ENCODE data around the gene ZNF423.

ZNF423 gene

GRCh38 chr16:49640581-49640980 lies 215.3 kb downstream of the ZNF423 start:
- peak overlapping the region; percentile 3 for H3K27ac ChIP-seq (ENCODE audit: low read depth, low read length)
- peaks cover 33% of the 10 kb centered on the region for H3K4me1 ChIP-seq (ENCODE audit: control insufficient read depth, insufficient read depth, low read length)
- no peak overlapping the region for H3K4me3 ChIP-seq (ENCODE audit: low read depth, low read length)
- H3K9ac ChIP-seq (ENCODE audit: low read depth, low read length) = no peak overlapping the region
- H3K36me3 ChIP-seq (ENCODE audit: control insufficient read depth, insufficient read depth, low read length) = peaks cover 29% of the 10 kb centered on the region
- H3K27me3 ChIP-seq (ENCODE audit: control insufficient read depth, insufficient read depth, low read length) = no peaks in the 10 kb centered on the region
- H3K9me3 ChIP-seq (ENCODE audit: control insufficient read depth, insufficient read depth, low read length) = no peaks in the 10 kb centered on the region

- Histone ChIP-seq H3K36me3 (ENCODE audit: control insufficient read depth, insufficient read depth, low read length) (peaks cover 36% of the 10 kb centered on the region), H3K4me1 (ENCODE audit: control insufficient read depth, insufficient read depth, low read length) (peaks cover 33% of the 10 kb centered on the region), H3K9me3 (ENCODE audit: control insufficient read depth, insufficient read depth, low read length) (no peaks in the 10 kb centered on the region), H3K27me3 (ENCODE audit: control insufficient read depth, insufficient read depth, low read length) (no peaks in the 10 kb centered on the region), H3K9ac (ENCODE audit: low read depth, low read length) (no peak overlapping the region), H3K4me3 (ENCODE audit: low read depth, low read length) (no peak overlapping the region), H3K27ac (ENCODE audit: low read depth, low read length) (peak overlapping the region; percentile 79)
Measured at GRCh38 chr16:49639739-49640431, 216.0 kb downstream of the ZNF423 start.

DNA sequence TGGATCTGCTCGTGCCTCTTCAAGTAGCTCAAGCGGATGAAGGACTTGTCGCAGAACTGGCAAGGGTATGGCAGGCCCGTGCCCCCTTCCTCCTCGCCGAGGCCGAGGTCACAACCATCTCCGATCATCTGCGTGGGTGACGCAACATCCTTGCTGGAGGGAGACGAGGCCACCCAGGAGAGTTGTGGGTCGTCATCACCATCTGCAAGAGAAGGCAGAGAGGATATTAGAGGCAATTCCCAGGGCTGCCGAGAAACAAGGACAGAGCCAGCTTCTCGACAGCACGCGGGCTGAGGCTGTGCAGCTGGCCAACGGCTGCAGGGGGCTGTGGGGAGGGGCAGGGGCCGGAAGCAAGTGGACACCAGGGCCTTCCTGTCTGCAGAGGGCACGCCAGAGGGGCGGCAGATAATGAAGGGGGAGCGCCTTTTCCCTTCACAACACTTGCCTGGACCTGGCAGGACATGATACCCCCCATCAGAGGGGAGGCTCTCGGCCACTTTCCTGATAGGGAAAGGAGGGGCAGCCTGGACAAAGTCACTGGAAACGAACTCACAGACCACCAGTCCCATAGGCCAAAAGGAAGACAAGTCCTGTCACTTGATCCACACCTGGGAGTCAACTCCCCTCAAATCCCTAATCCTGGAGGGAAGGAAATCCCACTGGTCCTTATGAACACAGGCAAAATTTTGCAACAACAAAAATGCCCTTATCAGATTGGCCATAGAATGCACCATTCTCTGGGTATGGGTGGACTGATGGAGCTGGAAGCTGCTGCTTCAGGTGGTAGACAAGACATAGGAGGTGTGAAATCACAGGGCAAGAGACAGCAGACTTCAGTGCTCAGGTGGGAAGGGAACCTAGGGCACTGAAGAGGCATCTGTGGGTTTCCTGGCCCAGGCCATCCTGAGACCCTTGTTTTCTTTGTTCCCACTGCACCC lies 217.0 kb downstream of the ZNF423 start:
- H3K36me3 ChIP-seq (ENCODE audit: control insufficient read depth, insufficient read depth, low read length) = peaks cover 38% of the 10 kb centered on the region
- H3K27me3 ChIP-seq (ENCODE audit: control insufficient read depth, insufficient read depth, low read length) = no peaks in the 10 kb centered on the region
- H3K9me3 ChIP-seq (ENCODE audit: control insufficient read depth, insufficient read depth, low read length) = no peaks in the 10 kb centered on the region
- peak overlapping the region; percentile 79 for H3K27ac ChIP-seq (ENCODE audit: low read depth, low read length)
- H3K9ac ChIP-seq (ENCODE audit: low read depth, low read length) = no peak overlapping the region
- peaks cover 31% of the 10 kb centered on the region for H3K4me1 ChIP-seq (ENCODE audit: control insufficient read depth, insufficient read depth, low read length)
- no peak overlapping the region for H3K4me3 ChIP-seq (ENCODE audit: low read depth, low read length)

DNA sequence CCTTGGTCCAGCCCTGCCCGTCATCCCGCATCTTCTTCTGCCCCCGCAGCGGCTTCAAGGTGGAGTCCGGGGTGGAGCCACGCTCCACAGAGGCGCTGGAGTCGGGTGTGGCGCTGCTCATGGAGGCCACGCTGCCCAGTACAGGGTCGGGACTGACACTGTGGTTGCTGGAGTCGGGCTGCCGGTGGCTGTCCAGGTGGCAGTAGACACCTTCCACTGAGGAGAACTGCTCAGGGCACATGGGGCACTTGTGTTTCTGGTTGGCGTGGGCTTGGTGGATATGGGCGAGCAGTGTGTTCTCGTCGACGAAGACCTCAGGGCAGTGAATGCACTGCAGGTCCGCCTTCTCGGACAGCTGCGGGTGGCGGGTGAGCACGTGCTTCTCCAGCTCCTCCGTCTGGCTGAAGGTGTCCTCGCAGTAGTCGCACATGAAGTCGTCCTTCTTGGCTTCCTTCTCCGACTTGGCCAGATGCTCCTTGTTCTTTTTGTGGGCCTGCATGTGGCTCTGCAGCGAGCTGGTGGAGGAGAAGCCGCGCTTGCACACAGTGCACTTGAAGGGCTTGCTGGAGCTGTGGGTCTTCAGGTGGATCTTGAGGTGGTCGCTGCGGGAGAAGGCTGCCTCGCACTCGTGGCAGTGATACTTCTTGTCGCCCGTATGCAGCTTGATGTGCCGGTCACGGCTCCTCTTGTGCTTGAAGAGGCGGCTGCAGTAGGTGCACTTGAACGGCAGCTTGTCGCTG lies 217.8 kb downstream of the ZNF423 start:
- Histone ChIP-seq H3K36me3 (ENCODE audit: control insufficient read depth, insufficient read depth, low read length) (peaks cover 38% of the 10 kb centered on the region), H3K27me3 (ENCODE audit: control insufficient read depth, insufficient read depth, low read length) (no peaks in the 10 kb centered on the region), H3K4me1 (ENCODE audit: control insufficient read depth, insufficient read depth, low read length) (peaks cover 29% of the 10 kb centered on the region), H3K9ac (ENCODE audit: low read depth, low read length) (no peak overlapping the region), H3K27ac (ENCODE audit: low read depth, low read length) (no peak overlapping the region), H3K4me3 (ENCODE audit: low read depth, low read length) (no peak overlapping the region), H3K9me3 (ENCODE audit: control insufficient read depth, insufficient read depth, low read length) (no peaks in the 10 kb centered on the region)

- H3K9ac ChIP-seq (ENCODE audit: low read depth, low read length) = no peak overlapping the region
- no peaks in the 10 kb centered on the region for H3K9me3 ChIP-seq (ENCODE audit: control insufficient read depth, insufficient read depth, low read length)
- no peak overlapping the region for H3K4me3 ChIP-seq (ENCODE audit: low read depth, low read length)
- H3K27ac ChIP-seq (ENCODE audit: low read depth, low read length) = no peak overlapping the region
- no peaks in the 10 kb centered on the region for H3K27me3 ChIP-seq (ENCODE audit: control insufficient read depth, insufficient read depth, low read length)
- H3K36me3 ChIP-seq (ENCODE audit: control insufficient read depth, insufficient read depth, low read length) = peaks cover 38% of the 10 kb centered on the region
- peaks cover 29% of the 10 kb centered on the region for H3K4me1 ChIP-seq (ENCODE audit: control insufficient read depth, insufficient read depth, low read length)
Measured at GRCh38 chr16:49637511-49637910, 218.4 kb downstream of the ZNF423 start.

- H3K4me1 ChIP-seq (ENCODE audit: control insufficient read depth, insufficient read depth, low read length) = peaks cover 20% of the 10 kb centered on the region
- no peak overlapping the region for H3K9ac ChIP-seq (ENCODE audit: low read depth, low read length)
- no peak overlapping the region for H3K27ac ChIP-seq (ENCODE audit: low read depth, low read length)
- H3K27me3 ChIP-seq (ENCODE audit: control insufficient read depth, insufficient read depth, low read length) = no peaks in the 10 kb centered on the region
- no peak overlapping the region for H3K4me3 ChIP-seq (ENCODE audit: low read depth, low read length)
- peaks cover 38% of the 10 kb centered on the region for H3K36me3 ChIP-seq (ENCODE audit: control insufficient read depth, insufficient read depth, low read length)
- H3K9me3 ChIP-seq (ENCODE audit: control insufficient read depth, insufficient read depth, low read length) = no peaks in the 10 kb centered on the region
Measured at GRCh38 chr16:49636608-49637007, 219.3 kb downstream of the ZNF423 start.

DNA sequence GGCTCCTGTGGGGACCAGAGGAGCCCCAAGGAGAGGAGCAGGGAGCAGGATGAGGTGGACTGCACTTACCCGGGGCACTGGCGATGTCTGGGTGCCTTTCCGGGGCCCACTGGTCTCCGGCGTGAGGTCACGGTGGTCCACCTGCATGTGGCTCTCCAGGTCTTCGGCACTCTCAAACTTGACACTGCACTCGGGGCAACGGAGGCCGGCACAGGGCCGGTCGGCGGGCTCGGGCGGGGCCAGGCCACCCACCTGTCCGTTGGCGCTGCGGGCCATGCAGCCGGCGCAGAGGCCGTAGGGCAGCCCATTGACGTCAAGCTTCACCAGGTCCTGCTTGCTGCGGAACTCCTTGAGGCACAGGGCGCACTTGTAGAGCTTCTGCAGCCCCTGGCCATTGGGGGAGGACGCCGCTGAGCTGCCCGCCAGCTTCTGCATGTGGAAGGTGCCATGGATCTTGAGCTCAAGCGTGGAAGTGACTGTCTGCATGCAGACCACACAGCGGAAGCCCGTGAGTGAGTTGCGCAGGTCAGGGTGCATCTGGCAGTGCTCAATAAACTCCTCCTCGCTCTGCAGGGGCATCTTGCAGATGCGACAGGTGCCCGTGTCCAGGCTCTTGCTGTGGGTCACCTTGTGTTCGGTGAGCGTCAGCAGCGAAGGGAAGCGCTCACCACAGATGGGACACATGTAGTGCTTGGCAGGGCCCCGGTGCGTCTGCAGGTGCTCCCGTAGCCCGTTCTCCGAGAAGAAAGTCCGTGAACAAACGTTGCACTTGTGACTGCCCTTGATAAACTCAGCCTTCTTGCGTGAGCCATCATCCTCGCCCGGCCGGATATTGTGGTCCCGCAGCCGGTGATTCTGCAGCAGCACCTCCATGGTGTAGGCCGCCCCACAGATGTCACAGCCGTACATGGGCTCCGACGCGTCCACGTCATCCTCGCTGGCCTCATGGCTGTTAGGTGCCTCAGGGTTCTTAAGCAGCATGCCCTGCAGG lies 220.0 kb downstream of the ZNF423 start:
- H3K9ac ChIP-seq (ENCODE audit: low read depth, low read length) = no peak overlapping the region
- H3K36me3 ChIP-seq (ENCODE audit: control insufficient read depth, insufficient read depth, low read length) = peaks cover 38% of the 10 kb centered on the region
- H3K4me3 ChIP-seq (ENCODE audit: low read depth, low read length) = no peak overlapping the region
- peaks cover 17% of the 10 kb centered on the region for H3K4me1 ChIP-seq (ENCODE audit: control insufficient read depth, insufficient read depth, low read length)
- no peaks in the 10 kb centered on the region for H3K27me3 ChIP-seq (ENCODE audit: control insufficient read depth, insufficient read depth, low read length)
- no peak overlapping the region for H3K27ac ChIP-seq (ENCODE audit: low read depth, low read length)
- H3K9me3 ChIP-seq (ENCODE audit: control insufficient read depth, insufficient read depth, low read length) = no peaks in the 10 kb centered on the region

GRCh38 chr16:49635009-49635350 lies 220.9 kb downstream of the ZNF423 start:
- H3K4me3 ChIP-seq (ENCODE audit: low read depth, low read length) = no peak overlapping the region

DNA sequence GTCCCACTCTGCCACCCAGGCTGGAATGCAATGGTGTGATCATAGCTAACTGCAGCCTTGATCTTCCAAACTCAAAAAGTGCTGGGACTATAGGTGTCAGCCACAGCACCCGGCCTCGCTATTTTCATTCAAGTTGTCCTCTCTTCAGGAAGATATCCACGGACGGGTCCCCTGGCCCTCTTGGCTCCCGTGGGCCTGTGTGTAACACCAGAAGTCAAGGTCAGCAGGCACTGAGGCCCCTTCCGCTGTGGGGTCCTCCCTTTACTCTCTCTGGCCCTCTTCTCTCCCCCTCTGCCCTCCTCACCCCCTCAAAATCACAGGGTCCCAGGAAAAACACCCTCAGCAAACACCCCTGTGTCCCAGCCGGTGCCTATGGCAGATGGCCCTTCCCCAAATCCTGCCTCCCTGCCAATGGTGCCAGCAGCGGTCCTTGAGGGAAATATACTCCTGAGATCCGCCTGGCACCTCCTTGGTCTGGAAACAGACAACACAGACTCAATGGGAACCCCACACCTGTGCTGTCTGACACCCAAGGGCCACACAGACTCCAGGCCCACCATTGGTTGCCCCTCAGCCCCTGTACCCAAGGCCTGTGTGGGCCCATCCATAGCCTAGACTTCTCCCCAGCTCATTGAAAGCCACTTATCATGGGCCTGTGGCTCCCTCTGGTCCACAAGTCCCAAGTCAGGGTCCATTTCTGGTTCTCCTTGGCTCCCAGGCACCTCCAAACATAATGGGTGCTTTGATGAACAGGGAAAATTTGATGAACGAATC lies 221.5 kb downstream of the ZNF423 start:
- H3K4me3 ChIP-seq (ENCODE audit: low read depth, low read length) = no peak overlapping the region
- peaks cover 5% of the 10 kb centered on the region for H3K4me1 ChIP-seq (ENCODE audit: control insufficient read depth, insufficient read depth, low read length)
- H3K36me3 ChIP-seq (ENCODE audit: control insufficient read depth, insufficient read depth, low read length) = peaks cover 38% of the 10 kb centered on the region
- no peaks in the 10 kb centered on the region for H3K9me3 ChIP-seq (ENCODE audit: control insufficient read depth, insufficient read depth, low read length)
- H3K27me3 ChIP-seq (ENCODE audit: control insufficient read depth, insufficient read depth, low read length) = no peaks in the 10 kb centered on the region
- no peak overlapping the region for H3K27ac ChIP-seq (ENCODE audit: low read depth, low read length)
- no peak overlapping the region for H3K9ac ChIP-seq (ENCODE audit: low read depth, low read length)

More at GRCh38 chr16:49635009-49635350, 220.9 kb downstream of the ZNF423 start:
- no peaks in the 10 kb centered on the region for H3K27me3 ChIP-seq (ENCODE audit: control insufficient read depth, insufficient read depth, low read length)
- no peak overlapping the region for H3K9ac ChIP-seq (ENCODE audit: low read depth, low read length)
- H3K36me3 ChIP-seq (ENCODE audit: control insufficient read depth, insufficient read depth, low read length) = peaks cover 38% of the 10 kb centered on the region
- H3K9me3 ChIP-seq (ENCODE audit: control insufficient read depth, insufficient read depth, low read length) = no peaks in the 10 kb centered on the region
- no peak overlapping the region for H3K27ac ChIP-seq (ENCODE audit: low read depth, low read length)
- H3K4me1 ChIP-seq (ENCODE audit: control insufficient read depth, insufficient read depth, low read length) = peaks cover 10% of the 10 kb centered on the region

Measured in HUES48 (cell line).